Subcutaneous abdominal adipose tissue (tissue), 5 donors: ENCODE measurements around the gene ZNF236.
A peak's percentile ranks its signal among the peaks of the same experiment; 100 is the strongest.

Experiments
- H3K27ac ChIP-seq: one replicate; pipeline ENCODE4 v1.7.0; 2013; ENCODE audit warnings: low read depth, mild to moderate bottlenecking, inconsistent platforms, low read length, moderate library complexity
- H3K27me3 ChIP-seq, 5 donors: one replicate each; pipeline ENCODE4 v1.7.0; 2013; ENCODE audit warnings: low read length in 5 of 5, inconsistent platforms in 1 of 5; ENCODE audit not compliant: control insufficient read depth in 5 of 5, insufficient read depth in 4 of 5
- H3K36me3 ChIP-seq, 5 donors: one replicate each; pipeline ENCODE4 v1.7.0; 2013; ENCODE audit warnings: low read length in 5 of 5; ENCODE audit not compliant: control insufficient read depth in 5 of 5, insufficient read depth in 5 of 5
- H3K4me1 ChIP-seq, 5 donors: one replicate each; pipeline ENCODE4 v1.7.0; 2013; ENCODE audit warnings: low read length in 5 of 5, mild to moderate bottlenecking in 3 of 5, moderate library complexity in 1 of 5; ENCODE audit not compliant: control insufficient read depth in 5 of 5, insufficient read depth in 5 of 5
- H3K4me3 ChIP-seq, 5 donors: one replicate each; pipeline ENCODE4 v1.7.0; 2013; ENCODE audit warnings: low read length in 5 of 5, low read depth in 1 of 5
- H3K9ac ChIP-seq, 5 donors: one replicate each; pipeline ENCODE4 v1.7.0; 2013; ENCODE audit warnings: low read length in 5 of 5, mild to moderate bottlenecking in 4 of 5, moderate library complexity in 3 of 5
- H3K9me3 ChIP-seq, 5 donors: one replicate each; pipeline ENCODE4 v1.7.0; 2013; ENCODE audit warnings: low read length in 5 of 5; ENCODE audit not compliant: control insufficient read depth in 5 of 5
- donor health status: healthy.
- donor health status: healthy.
- donor health status: healthy.
- donor health status: healthy.
- donor health status: healthy.

ZNF236 gene

DNA sequence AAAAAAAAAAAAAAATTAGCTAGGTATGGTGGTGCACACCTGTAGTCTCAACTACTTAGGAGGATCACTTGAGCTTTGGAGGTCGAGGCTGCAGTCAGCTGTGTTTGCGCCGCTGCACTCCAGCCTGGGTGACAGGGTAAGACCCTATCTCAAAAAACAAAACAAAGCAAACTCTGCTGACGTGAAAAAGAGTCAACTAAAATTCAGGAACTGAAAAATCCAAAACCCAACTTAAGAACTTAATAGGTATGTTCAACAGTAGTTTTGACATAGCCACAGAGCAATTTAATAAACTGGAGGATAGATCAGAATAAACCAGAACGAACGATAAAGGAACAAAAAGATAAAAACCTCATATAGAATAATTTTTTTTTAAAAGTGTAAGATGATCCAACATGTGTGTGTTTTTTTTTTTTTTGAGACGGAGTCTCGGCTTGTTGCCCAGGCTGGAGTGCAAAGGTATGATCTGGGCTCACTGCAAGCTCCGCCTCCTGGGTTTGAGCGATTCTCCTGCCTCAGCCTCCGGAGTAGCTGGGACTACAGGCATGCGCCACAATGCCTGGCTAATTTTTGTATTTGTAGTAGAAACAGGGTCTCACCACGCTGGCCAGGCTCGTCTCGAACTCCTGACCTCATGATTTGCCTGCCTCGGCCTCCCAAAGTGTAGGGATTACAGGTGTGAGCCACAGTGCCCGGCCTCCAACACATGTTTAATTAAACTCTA is 4.3 kb upstream of the ZNF236 start:
- Histone ChIP-seq H3K4me3 (no peak overlapping the region), H3K27me3 (no peaks in the 10 kb centered on the region), H3K4me1 (peaks cover 5 to 20% (median 13%) of the 10 kb centered on the region in 5 donors), H3K36me3 (peaks cover 0 to 22% (median 5%) of the 10 kb centered on the region in 5 donors), H3K27ac (no peak overlapping the region), H3K9me3 (no peaks in the 10 kb centered on the region), H3K9ac (no peak overlapping the region)

DNA sequence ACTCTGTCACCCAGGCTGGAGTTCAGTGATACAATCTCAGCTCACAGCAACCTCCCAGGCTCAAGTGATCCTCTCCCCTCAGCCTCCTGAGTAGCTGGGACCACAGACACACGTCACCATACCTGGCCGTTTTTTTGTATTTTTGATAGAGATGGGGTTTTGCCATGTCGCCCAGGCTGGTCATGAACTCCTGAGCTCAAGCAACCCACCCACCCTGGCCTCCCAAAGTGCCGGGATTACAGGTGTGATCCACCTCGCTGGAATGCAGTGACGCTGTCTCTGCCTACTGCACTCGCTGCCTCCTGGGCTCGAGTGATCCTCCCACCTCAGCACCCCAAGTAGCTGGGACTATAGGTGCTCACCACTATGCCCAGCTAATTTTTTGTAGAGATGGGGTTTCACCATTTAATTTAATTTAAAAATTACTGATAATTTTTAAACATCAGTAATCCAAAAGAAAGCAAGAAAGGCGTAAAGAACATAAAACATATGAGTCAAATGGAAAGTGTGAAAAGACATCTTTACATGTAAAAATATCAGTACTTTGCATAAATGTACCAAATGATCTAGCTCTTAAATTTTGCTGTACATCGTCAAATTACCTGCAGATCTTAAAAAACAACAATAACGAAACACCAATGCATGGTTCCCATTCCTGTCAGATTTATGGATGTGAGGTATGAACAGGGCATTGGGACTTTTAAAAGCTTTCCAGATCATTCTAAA is 2.8 kb upstream of the ZNF236 start:
- no peak overlapping the region for H3K27ac ChIP-seq

DNA sequence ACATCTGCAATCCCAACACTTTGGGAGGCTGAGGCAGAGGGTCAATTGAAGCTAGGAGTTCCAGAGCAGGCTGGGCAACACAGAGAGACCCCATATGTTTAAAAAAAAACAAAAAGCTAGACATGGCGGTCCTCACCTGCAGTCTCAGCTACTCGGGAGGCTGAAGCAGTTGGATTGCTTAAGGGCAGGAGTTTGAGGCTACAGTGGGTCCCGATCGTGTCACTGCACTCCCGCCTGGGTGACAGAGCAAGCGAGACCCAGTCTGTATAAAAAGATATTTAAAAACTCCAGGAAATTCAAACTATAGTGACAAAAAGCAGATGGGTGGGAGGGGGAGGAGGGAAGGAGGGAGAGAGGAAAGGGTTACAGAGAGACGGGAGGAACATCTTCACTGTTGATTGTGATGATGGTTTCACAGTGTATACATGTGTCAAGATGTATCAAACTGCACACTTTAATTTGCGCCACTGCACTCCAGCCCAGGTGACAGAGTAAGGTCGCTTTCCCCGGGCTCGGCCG is 942 bp upstream of the ZNF236 start:
- Histone ChIP-seq H3K27me3 (no peaks in the 10 kb centered on the region), H3K36me3 (peaks cover 0 to 3% (median 0%) of the 10 kb centered on the region in 5 donors), H3K4me1 (peaks cover 5 to 32% (median 25%) of the 10 kb centered on the region in 5 donors), H3K4me3 (peak overlapping the region; percentile 78 to 98 (median 98)), H3K27ac (peak overlapping the region; percentile 91), H3K9ac (peak overlapping the region; percentile 92 to 99 (median 97)), H3K9me3 (no peaks in the 10 kb centered on the region)

More for the DNA sequence above, 2.8 kb upstream of the ZNF236 start:
- Histone ChIP-seq H3K4me3 (no peak overlapping the region), H3K36me3 (peaks cover 0 to 17% (median 5%) of the 10 kb centered on the region in 5 donors), H3K27me3 (no peaks in the 10 kb centered on the region), H3K4me1 (peaks cover 5 to 32% (median 25%) of the 10 kb centered on the region in 5 donors), H3K9me3 (no peaks in the 10 kb centered on the region), H3K9ac (no peak overlapping the region)

- Histone ChIP-seq H3K27ac (peak overlapping the region; percentile 91), H3K4me1 (peaks cover 5 to 32% (median 25%) of the 10 kb centered on the region in 5 donors), H3K9ac (peak overlapping the region; percentile 92 to 99 (median 97)), H3K36me3 (no peaks in the 10 kb centered on the region), H3K27me3 (no peaks in the 10 kb centered on the region), H3K9me3 (no peaks in the 10 kb centered on the region), H3K4me3 (peak overlapping the region; percentile 78 to 98 (median 98))
Measured at GRCh38 chr18:76821875-76822505, 367 bp upstream of the ZNF236 start.

DNA sequence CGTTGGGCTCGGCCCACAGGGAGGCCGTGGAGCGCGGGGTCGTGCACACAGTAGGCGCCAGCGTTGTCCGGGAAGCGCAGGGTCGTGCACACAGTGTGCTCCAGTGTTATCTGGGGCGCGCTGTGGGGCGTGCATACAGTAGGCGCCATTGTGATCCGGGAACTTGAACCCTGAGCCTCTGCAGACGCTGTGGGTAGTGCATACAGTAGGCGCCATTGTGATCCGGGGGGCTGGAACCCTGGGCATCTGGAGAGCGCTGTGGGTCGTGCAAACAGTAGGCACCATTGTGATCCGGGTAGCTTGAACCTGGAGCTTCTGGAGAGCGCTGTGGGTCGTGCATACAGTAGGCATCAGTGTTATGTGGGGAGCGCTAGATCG is 793 bp downstream of the ZNF236 start:
- Histone ChIP-seq H3K27me3 (no peaks in the 10 kb centered on the region), H3K4me1 (peaks cover 5 to 32% (median 25%) of the 10 kb centered on the region in 5 donors), H3K9me3 (no peaks in the 10 kb centered on the region), H3K4me3 (peak overlapping the region; percentile 77 to 97 (median 83)), H3K36me3 (no peaks in the 10 kb centered on the region), H3K9ac (peak overlapping the region; percentile 68 to 88 (median 84)), H3K27ac (peak overlapping the region; percentile 76)

DNA sequence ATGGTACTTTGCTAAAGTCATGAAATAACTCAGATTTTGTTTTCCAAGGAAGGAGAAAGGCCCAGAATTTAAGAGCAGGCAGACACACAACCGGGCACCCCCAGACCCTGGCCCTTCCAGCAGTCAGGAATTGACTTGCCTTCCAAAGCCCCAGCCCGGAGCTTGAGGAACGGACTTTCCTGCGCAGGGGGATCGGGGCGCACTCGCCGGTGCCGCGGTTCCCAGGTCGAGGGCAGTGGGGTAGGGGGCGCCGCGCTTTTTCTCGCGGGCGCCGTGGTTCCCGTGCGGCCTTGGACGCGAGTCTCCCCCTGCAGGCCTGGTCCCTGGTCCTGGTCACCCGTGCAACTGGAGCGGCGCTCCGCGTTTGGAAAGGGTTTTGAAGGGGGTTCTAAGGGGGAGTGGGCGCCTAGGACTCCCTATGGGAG is 1.2 kb downstream of the ZNF236 start:
- Histone ChIP-seq H3K36me3 (no peaks in the 10 kb centered on the region), H3K9me3 (no peaks in the 10 kb centered on the region), H3K4me1 (peaks cover 5 to 32% (median 25%) of the 10 kb centered on the region in 5 donors), H3K4me3 (peak overlapping the region; percentile 77 to 97 (median 83)), H3K9ac (peak overlapping the region; percentile 68 to 88 (median 84)), H3K27me3 (no peaks in the 10 kb centered on the region), H3K27ac (peak overlapping the region; percentile 76)

- Histone ChIP-seq H3K4me3 (peak overlapping the region in 2 of 5 donors; percentile 1 to 82), H3K36me3 (no peaks in the 10 kb centered on the region), H3K9me3 (no peaks in the 10 kb centered on the region), H3K27ac (peak overlapping the region; percentile 76), H3K4me1 (peaks cover 5 to 33% (median 25%) of the 10 kb centered on the region in 5 donors), H3K9ac (peak overlapping the region in 3 of 5 donors; percentile 77 to 88 (median 84)), H3K27me3 (no peaks in the 10 kb centered on the region)
Measured at GRCh38 chr18:76824145-76824676, 1.9 kb downstream of the ZNF236 start.

DNA sequence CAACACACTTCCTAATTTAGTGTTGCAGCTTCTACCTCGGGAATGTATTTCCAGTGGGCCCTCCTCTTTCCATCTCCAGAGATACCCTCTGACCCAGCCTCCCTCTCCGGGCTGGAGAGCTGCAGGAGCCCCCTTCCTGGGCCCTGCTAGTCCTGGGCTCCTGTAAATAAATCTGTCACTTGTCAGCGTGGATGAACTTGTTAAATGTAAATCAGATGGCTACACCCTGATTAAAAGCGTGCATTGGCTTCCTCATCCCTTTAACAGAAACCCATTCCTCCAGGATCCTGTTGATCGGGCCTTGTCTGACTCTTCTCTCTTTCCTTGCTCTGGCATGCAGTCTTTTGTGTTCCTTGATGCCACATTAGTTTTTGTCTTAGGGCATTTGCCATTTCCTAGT is 2.4 kb downstream of the ZNF236 start:
- Histone ChIP-seq H3K36me3 (no peaks in the 10 kb centered on the region), H3K27me3 (no peaks in the 10 kb centered on the region), H3K9me3 (no peaks in the 10 kb centered on the region), H3K27ac (no peak overlapping the region), H3K4me3 (no peak overlapping the region), H3K4me1 (peaks cover 5 to 33% (median 25%) of the 10 kb centered on the region in 5 donors), H3K9ac (no peak overlapping the region)

DNA sequence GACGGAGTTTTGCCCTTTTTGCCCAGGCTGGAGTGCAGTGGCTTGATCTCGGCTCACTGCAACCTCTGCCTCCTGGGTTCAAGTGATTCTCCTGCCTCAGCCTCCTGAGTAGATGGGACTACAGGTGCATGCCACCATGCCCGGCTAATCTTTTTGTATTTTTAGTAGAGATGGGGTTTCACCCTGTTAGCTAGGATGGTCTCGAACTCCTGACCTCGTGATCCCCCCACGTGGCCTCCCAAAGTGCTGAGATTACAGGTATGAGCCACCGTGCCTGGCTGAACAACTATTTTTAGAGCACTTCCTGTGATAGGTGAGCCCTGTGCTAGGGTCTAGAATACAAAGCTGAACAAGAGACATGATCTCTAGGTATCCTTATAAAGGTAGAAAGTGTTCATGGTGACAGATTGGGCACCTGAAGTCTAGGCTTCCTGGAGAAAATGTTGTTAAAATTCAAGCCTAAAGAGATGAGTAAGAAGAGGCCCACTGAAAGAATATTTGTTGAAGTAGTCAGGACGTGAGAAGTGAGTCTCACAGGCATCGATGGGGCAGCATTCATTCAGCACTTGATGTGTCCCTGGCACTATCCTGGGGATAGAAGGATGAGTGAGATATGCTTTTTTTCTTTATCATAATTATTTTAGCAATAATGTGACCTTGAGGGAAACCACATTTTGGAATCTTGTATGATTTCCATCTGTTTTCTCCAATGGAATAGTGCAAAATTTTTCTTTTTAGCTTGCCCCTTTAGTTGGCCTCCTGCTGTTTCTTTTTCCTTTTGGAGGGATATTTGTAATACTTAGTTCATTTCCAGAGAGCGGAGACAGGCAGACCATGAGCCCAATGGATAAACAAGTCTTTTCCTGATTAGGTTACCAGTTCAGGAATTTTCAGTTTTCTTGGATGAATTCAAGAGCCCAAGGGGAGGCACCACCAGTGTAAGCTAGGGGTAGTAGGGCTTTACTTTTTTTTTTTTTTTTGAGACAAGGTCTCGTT is 5.1 kb downstream of the ZNF236 start:
- Histone ChIP-seq H3K4me1 (peaks cover 0 to 19% (median 12%) of the 10 kb centered on the region in 5 donors), H3K9ac (no peak overlapping the region), H3K9me3 (no peaks in the 10 kb centered on the region)

More for the DNA sequence above, 5.1 kb downstream of the ZNF236 start:
- no peaks in the 10 kb centered on the region for H3K27me3 ChIP-seq
- H3K27ac ChIP-seq, result no peak overlapping the region
- H3K4me3 ChIP-seq, result no peak overlapping the region
- no peaks in the 10 kb centered on the region for H3K36me3 ChIP-seq
